Glomerular endothelial cell (primary cell): ENCODE measurements around the gene WASHC4. TPM values are rescaled to one million over a fixed set of nuclear protein-coding genes. Genes with fewer than 3 reads are reported as not detected.
"Not testable (repeated sequence)": the region's sequence is repeated elsewhere in the genome, so short reads cannot be mapped to it uniquely, and the experiment has no call there.

Experiments used
- DNase-seq: peaks from one replicate; pipeline ENCODE4 v3.0.0-alpha.2; 2011; ENCODE audit warnings: low read depth, low spot score; ENCODE audit errors: extremely low read depth
- total RNA-seq: library from RNA; depleted of rRNA; stranded (reverse); fragments of >200 nt; gene quantifications from 2 replicates; pipeline ENCODE4 v1.2.3, GENCODE V29; 2015

WASHC4 gene
- total RNA-seq, 1 donor from 2014 or later: 127 TPM

GRCh38 chr12:105091476-105092206 is 15.9 kb upstream of the WASHC4 start:
- no peak for DNase-seq

DNA sequence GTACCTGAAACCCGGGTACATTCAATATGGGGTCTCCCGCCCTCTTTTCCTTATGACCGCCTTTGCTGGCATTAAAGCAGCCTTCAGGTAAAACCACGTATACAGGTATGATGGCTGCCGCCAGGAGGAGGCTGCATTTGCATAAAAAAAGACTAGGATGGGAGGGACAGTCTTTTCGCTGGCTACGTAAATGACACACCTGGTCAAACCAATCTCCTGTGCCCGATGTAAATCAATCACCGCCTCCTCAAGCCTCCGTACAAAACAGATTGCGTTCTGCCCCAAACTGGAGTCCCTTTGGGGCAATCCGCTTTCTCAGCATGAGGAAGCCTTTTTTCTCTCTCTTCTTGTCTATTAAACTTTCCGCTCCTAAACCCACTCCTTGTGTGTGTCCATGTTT is 15.2 kb upstream of the WASHC4 start:
- DNase-seq: no peak

DNA sequence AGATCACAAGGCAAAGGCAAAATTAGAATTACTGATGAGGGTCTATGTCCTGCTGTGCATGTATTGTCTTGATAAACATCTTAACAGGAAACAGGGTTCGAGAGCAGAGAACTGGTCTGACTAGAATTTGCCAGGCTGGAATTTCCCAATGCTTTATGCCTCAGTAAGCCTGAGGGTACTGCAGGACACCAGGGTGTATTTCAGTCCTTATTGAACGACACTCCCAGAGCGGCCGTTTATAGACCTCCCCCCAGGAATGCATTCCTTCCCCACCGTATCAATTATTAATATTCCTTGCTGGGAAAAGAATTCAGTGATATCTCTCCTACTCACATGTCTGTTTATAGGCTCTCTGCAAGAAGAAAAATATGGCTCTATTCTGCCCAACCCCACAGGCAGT is 12.2 kb upstream of the WASHC4 start:
- not testable (repeated sequence) for DNase-seq

DNA sequence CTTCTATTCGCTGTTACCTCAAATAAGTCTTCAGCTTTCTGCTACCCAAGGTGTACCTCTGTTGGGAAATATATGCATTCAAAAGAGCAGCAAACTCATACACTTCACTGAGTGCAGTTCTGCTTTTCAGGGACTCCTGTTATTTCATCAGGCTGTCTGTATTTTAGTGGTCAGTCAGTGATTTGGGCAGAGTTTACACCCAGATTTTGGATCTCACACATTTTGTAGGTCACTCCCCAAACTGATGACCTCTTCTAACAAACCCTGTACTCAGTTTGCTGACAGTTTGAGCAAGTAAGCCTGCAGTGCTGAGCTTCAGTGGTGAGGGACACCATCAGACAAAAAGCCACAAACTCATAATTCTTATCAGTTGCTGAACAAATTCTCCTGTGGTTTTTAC is 8.2 kb upstream of the WASHC4 start:
- DNase-seq: no peak

- no peak for DNase-seq
Observed at GRCh38 chr12:105100207-105100985, 7.1 kb upstream of the WASHC4 start.

DNA sequence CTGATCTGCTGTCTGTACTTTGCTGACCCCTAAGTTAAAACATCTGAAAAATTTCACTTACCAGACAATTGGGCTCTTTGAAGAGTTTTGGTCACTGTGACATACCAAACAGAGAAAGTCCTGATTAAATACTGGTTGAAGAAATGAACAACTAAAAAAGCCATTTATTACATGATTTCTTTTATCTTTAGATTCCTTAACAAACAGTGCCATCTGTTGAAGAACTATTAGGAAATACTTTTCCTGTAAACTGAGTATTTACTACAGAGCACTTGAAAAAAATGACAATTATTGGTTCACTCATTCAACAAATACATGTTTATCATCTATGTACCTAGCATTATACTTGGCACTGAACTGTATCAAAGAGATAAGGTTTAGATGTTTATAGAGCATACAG is 6.5 kb upstream of the WASHC4 start:
- no peak for DNase-seq

- DNase-seq: no peak
Observed at GRCh38 chr12:105102673-105103072, 4.9 kb upstream of the WASHC4 start.

DNA sequence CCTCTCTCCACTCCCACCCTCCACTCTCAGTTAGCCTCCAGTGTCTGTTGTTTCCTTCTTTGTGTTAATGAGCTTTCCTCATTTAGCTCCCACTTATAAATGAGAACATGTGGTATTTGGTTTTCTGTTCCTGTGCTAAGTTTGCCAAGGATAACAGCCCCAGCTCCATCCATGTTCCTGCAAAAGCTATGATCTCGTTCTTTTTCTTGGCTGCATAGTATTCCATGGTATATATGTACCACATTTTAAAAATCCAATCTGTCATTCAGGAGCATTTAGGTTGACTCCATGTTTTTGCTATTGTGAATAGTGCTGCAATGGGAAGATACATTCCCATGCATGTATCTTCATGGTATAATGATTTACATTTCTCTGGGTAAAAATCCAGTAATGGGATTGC is 2.8 kb upstream of the WASHC4 start:
- no peak for DNase-seq

- DNase-seq: no peak
Observed at GRCh38 chr12:105106621-105107020, 910 bp upstream of the WASHC4 start.

DNA sequence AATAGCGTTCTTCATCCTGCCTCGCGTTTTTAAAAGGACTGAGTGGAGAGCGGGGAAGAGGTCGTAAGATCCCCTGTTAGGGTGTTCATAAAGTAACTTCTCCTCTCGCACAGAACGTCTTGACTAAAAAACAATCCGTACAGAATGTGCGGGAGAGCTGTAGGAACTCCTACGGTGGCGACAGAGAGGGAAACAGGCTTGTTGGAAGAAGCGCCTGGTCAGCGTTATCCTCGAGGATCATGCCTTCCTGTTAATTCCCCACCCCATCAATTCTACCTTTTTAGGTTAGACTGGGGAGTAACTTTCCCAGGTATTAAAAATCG is 399 bp upstream of the WASHC4 start:
- DNase-seq: no peak

GRCh38 chr12:105109465-105110212 is 2.1 kb downstream of the WASHC4 start:
- DNase-seq: no peak

DNA sequence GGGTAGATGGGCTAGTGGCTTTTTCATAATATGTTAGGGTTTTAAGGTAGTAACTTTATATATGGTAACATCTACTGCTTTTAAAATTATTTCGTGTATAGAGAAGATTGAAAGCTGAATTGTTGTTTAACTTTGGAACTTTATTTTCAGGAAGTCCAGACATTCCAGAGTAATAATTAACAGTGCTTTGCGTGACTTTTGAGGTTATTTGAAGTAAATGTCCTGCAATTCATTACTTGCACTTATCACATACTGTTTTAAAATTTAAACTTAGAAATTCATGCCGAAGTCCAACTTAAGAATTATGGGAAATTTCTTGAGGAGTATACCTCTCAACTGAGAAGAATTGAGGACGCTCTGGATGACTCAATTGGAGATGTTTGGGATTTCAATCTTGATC is 3.3 kb downstream of the WASHC4 start:
- no peak for DNase-seq

DNA sequence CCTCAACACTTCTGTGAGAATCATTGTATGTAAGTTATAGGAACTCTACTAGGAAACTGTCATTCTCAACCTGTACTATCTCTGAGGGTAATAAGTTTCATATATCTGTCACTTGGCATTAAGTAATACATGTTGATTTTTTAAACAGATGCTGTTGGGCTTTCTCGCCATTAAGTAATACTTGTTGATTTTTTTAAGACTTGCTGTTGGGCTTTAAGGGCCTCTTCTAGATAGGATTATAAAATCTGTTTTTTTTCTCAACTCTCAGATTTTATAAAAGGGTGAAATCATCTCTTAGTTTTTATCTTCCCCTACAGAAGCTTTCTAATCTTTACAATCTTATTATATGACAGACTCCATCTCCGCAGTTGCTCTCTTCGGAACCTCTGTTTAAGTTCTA is 5.6 kb downstream of the WASHC4 start:
- no peak for DNase-seq

- no peak for DNase-seq
Observed at GRCh38 chr12:105116969-105117368, 9.4 kb downstream of the WASHC4 start.

DNA sequence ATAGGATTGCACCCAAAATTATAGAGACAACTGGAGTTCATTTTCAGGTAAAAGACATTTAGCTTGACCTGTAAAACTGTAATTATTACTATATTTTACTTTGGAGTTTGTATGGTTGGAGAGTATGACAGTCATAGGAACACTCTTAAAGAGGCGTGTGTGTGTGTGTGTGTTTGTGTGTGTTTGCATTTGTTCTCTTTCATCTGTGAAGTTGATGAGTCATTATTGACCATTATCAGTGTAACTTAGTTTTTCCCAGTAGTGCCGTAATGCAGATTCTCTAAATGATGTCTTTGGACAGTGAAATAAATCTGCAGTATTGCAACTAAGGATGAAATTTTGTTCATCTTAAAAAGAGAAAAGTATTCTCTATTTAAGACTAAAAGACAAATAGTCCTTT is 13.0 kb downstream of the WASHC4 start:
- no peak for DNase-seq

DNA sequence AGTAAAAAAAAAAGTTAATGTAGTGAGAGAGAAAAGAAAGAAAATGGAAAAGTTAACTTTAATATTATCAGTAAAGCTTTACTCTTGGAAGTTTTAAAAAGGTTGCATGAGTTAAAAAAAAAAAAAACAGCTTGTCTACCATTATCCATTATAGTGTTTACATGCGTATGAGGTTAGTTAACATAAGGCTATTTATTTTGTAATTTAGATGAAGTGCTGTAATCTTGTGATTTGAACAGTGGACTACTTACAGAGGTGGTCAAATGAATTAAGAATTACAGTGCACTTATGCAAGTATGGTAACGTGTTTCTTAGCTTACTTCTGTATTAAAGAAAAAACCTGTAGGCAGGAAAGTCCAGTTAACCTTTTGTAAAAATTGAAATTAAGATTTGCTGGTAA is 30.7 kb downstream of the WASHC4 start:
- DNase-seq: no peak

DNA sequence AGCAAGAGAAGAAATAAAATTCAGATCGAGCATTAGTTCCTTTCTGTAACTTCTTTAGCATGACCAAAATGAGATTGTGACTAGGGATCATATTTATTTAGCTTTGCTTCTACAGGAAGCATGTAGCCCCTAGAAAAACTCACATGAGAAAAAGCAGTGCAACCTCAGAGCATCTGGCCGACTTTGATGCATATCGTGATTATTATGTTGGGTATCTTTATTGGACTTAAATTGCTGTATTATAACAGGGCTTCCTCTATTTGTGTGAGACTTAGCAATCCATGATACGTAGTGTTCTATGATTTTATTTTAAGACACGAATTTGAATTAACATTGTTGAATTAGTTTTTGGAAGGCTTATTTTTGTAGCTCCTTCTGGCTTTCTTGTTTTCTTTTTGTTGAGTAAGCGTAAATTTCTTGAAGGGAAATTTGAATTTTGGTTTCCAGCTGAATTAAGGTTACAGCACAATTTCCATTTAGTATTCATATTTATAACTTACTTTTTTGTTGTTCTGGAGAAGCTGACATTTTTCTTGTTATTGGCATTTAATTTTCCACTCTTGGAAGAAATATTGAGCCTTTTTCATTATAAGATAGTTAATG is 33.9 kb downstream of the WASHC4 start:
- no peak for DNase-seq

DNA sequence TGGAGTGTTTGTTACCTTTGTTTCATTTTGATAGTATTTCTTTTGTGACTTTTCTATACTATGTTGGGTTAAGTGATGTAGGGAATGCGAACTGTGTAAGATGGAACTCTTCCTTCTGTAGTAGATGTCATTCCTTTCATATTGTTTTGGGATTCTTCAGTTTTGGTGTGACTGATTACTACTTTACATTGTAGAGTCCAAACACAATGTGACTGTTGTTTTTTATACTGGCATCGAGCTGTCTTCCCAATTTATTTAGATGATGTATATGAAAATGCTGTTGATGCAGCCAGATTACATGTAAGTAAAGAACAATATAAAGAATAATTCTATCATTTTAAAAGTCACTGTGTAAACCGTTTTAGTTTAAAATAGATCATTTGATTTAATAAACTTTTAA is 34.7 kb downstream of the WASHC4 start:
- no peak for DNase-seq

GRCh38 chr12:105156260-105156659 is 48.7 kb downstream of the WASHC4 start:
- DNase-seq: no peak

- DNase-seq: no peak
Observed at GRCh38 chr12:105157606-105158005, 50.1 kb downstream of the WASHC4 start.

- no peak for DNase-seq
Observed at GRCh38 chr12:105158876-105159275, 51.3 kb downstream of the WASHC4 start.
